Endothelial cell of umbilical vein (primary cell): ENCODE results near the gene EXD3. TPM values are rescaled to one million over a fixed set of nuclear protein-coding genes. Genes with fewer than 3 reads are reported as not detected.

Experiments
- BruUV-seq: library from RNA; stranded (reverse); fragments of 400-500 nt; replicated peaks from 2 replicates; lab custom pipeline; 2021; lab: Mats Ljungman, UMichigan
- CTCF ChIA-PET: fragments of 300-600, 350-600 bp; sonication (Branson Sonifier 250); formaldehyde crosslinking; loops from one replicate; lab custom pipeline; 2021; ENCODE audit warnings: antibody characterized with exemption, inconsistent platforms; lab: Charles Lee
- POLR2A ChIA-PET: fragments of 300-600, 350-600 bp; sonication (Branson Sonifier 250); formaldehyde crosslinking; loops from one replicate; lab custom pipeline; 2021; ENCODE audit warnings: antibody characterized with exemption, inconsistent platforms; lab: Charles Lee
- DNase-seq: peaks from one replicate; pipeline ENCODE4 v3.0.0-alpha.2; 2011; ENCODE audit warnings: low read depth, low spot score
- FAIRE-seq: peaks from 2 replicates; lab custom pipeline; 2011; peaks lifted over from hg19 to GRCh38; lab: Jason Lieb, UNC
- H2AFZ ChIP-seq: 2 replicates; pipeline ENCODE4 v1.6.0; 2012; ENCODE audit warnings: low read depth, low read length, control low read depth, inconsistent platforms
- H3K27ac ChIP-seq: 2 replicates; pipeline ENCODE4 v1.5.1; 2011; ENCODE audit warnings: low read depth, mild to moderate bottlenecking, control low read depth, low read length, moderate library complexity; ENCODE audit not compliant: insufficient read depth
- H3K27me3 ChIP-seq, 2 experiments: 2 replicates each; pipeline versions ENCODE4 v1.6.0 to v1.6.1; 2011; ENCODE audit warnings: low read length in 2 of 2, mixed read lengths in 1 of 2; ENCODE audit not compliant: control insufficient read depth in 2 of 2, insufficient read depth in 2 of 2
- H3K36me3 ChIP-seq, 2 experiments: 2 replicates in 1 of 2; 3 replicates in 1 of 2; pipeline ENCODE4 v1.5.1; 2011; ENCODE audit warnings: low read length in 2 of 2, mild to moderate bottlenecking in 1 of 2, moderate library complexity in 1 of 2; ENCODE audit not compliant: control insufficient read depth in 2 of 2, insufficient read depth in 2 of 2; ENCODE audit errors: extremely low read depth in 1 of 2
- H3K4me1 ChIP-seq: 3 replicates; pipeline ENCODE4 v1.5.1; 2011; ENCODE audit warnings: mild to moderate bottlenecking, low read length; ENCODE audit not compliant: control insufficient read depth, insufficient read depth; ENCODE audit errors: extremely low read depth
- H3K4me2 ChIP-seq: 2 replicates; pipeline ENCODE4 v1.6.1; 2011; ENCODE audit warnings: low read length, control low read depth, mixed read lengths; ENCODE audit not compliant: insufficient read depth
- H3K4me3 ChIP-seq, 3 experiments: fragments of 200-600 bp in 1 of 3; sonication (generic), shearing (Covaris generic) in 1 of 3; replicated peaks in 1 of 3; 2 replicates each; pipeline ENCODE4 v1.5.1; 2011 to 2016; ENCODE audit warnings: control low read depth in 3 of 3, low read length in 3 of 3, mild to moderate bottlenecking in 2 of 3, inconsistent platforms in 1 of 3, low read depth in 1 of 3, moderate library complexity in 1 of 3; ENCODE audit not compliant: insufficient read depth in 1 of 3
- H3K79me2 ChIP-seq: 2 replicates; pipeline ENCODE4 v1.6.0; 2012; ENCODE audit warnings: low read length, inconsistent platforms; ENCODE audit not compliant: control insufficient read depth, insufficient read depth
- H3K9ac ChIP-seq: replicated peaks from 2 replicates; pipeline ENCODE3; 2011; ENCODE audit warnings: low read length, control low read depth; ENCODE audit not compliant: insufficient read depth; ENCODE audit errors: extremely low read depth
- H3K9me1 ChIP-seq: replicated peaks from 3 replicates; pipeline ENCODE4 v1.6.0; 2011; ENCODE audit warnings: mild to moderate bottlenecking, low read length; ENCODE audit not compliant: control insufficient read depth, insufficient read depth; ENCODE audit errors: extremely low read depth
- H3K9me3 ChIP-seq: replicated peaks from 2 replicates; pipeline ENCODE4 v1.5.1; 2012; ENCODE audit warnings: low read length, inconsistent platforms; ENCODE audit not compliant: control insufficient read depth, insufficient read depth
- H4K20me1 ChIP-seq: replicated peaks from 2 replicates; pipeline ENCODE3; 2011; ENCODE audit warnings: mild to moderate bottlenecking, low read length; ENCODE audit not compliant: control insufficient read depth, insufficient read depth; ENCODE audit errors: extremely low read depth
- EZH2 ChIP-seq: IDR thresholded peaks from 2 replicates; pipeline ENCODE4 v1.6.1; 2012; ENCODE audit warnings: borderline replicate concordance, low read depth, mild to moderate bottlenecking, moderate library complexity, low read length, inconsistent platforms; ENCODE audit not compliant: severe bottlenecking
- FOS ChIP-seq: IDR thresholded peaks from 2 replicates; pipeline ENCODE4 v1.6.1; 2011; ENCODE audit warnings: mild to moderate bottlenecking, low read length, moderate library complexity, borderline replicate concordance; ENCODE audit not compliant: insufficient read depth
- JUN ChIP-seq: IDR thresholded peaks from 2 replicates; pipeline ENCODE4 v1.6.1; 2011; ENCODE audit warnings: borderline replicate concordance, low read depth; ENCODE audit not compliant: insufficient read length, insufficient read depth
- POLR2A ChIP-seq: IDR thresholded peaks from 2 replicates; pipeline ENCODE4 v1.6.1; 2012; ENCODE audit warnings: low read depth, mild to moderate bottlenecking, control low read depth, low read length
- POLR2AphosphoS5 ChIP-seq: IDR thresholded peaks from 2 replicates; pipeline ENCODE4 v1.6.1; 2012; ENCODE audit warnings: low read depth, mild to moderate bottlenecking, control low read depth, low read length, moderate library complexity; ENCODE audit not compliant: insufficient read depth
- dilution Hi-C: fragments of 300-500 bp; cut with MboI; formaldehyde crosslinking; loops from one replicate; pipeline ENCODE4 v1.15.0; 2019; ENCODE audit warnings: low sequenced_read_pairs; ENCODE audit not compliant: extremely low pct_ligation_motif_present
- intact Hi-C: fragments of 100-400 bp; cut with micrococcal nuclease; formaldehyde crosslinking; loops from one replicate; pipeline ENCODE4 v1.10.0; 2022
- polyA plus RNA-seq, 4 experiments: library from polyadenylated mRNA; depleted of rRNA in 3 of 4; stranded (reverse) in 3 of 4; unstranded in 1 of 4; fragments of >200 nt; gene quantifications; 2 replicates each; pipeline versions ENCODE4 v1.2.1 to v1.2.3, GENCODE V29; 2011 to 2012; ENCODE audit warnings: missing spikeins in 1 of 4
- total RNA-seq: library from RNA; stranded (reverse); gene quantifications from 2 replicates; pipeline ENCODE4 v1.2.3, GENCODE V29; 2021
- TF ChIP-seq, protein P1 (sequence below), 2 donors: IDR thresholded peaks; 1 replicate in 1 of 2; 2 replicates in 1 of 2; pipeline ENCODE4 v1.5.1; 2011; ENCODE audit warnings: low read length in 2 of 2, mild to moderate bottlenecking in 2 of 2, moderate library complexity in 2 of 2, control low read depth in 1 of 2, inconsistent platforms in 1 of 2, low read depth in 1 of 2; ENCODE audit not compliant: insufficient read depth in 1 of 2; ENCODE audit errors: extremely low read depth in 1 of 2

EXD3 gene
- total and polyA plus RNA-seq, 2 donors (not counting 3 experiments of a cell fraction or from before 2014, with no cell fraction given) = 17.7 to 30.3 TPM

DNA sequence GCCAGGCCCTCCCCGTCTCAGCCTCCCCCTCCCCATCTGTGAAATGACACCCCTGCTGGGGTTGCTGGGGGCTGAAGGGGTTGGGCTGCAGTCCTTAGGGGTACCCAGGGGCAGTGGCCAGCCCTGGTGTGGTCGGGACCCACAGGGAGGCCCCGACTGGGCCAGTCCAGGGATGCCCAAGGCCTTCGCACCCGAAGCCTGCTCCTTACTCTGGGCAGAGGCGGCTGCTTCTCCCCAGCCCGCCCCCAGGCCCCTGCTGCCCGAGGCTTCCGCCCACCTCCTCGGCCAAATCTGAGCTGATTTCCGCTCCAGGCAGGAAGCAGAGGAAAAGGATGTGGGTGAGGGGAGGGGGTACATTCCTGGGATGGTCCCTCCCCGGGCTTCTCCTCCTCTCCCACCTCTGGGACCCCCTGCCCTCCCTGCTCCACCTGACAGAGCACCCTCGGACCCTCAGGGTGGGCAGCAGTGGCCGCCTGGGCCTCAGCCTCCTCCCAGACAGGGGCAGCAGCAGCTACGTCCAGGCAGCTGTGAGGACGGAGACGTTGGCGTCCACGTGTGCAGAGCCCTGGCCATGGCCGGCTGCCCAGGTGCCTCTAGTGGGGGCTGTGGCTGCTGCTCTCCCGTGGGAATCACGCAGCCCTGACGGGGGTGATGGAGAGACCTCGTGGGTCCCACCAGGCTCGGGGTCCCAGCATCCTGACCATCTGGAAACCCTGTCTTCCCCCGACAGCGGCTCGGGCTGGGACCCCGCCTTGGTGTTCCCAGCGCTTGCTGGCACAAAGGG, 116.7 kb downstream of the EXD3 start:
- Histone ChIP-seq H3K27me3 (no peaks in the 10 kb centered on the region), H3K27ac (peak overlapping the region; percentile 97), H4K20me1 (no peaks in the 10 kb centered on the region), H3K9me3 (no peaks in the 10 kb centered on the region), H3K4me3 (no peak overlapping the region), H3K9me1 (no peaks in the 10 kb centered on the region), H3K9ac (peak overlapping the region; percentile 58), H2AFZ (peak overlapping the region; percentile 71), H3K36me3 (no peaks in the 10 kb centered on the region), H3K4me1 (peaks cover 36% of the 10 kb centered on the region), H3K4me2 (peak overlapping the region; percentile 31), H3K79me2 (peaks cover 5% of the 10 kb centered on the region)
- FAIRE-seq = peak; percentile 89
- dilution Hi-C loops (no loop called here), intact Hi-C loops (no loop called here)
- ChIA-PET CTCF (interaction anchor here (0.8 to 3.0 kb wide), 9 partner anchors 10 to 117 kb away, joined by 3 to 14 read pairs (median 5); partner anchors contain the start of gene EXD3), POLR2A (interaction anchor here (1.0 kb wide), 1 partner anchor 14 kb away, joined by 3 read pairs; no protein-coding TSS in a partner anchor)
- BruUV-seq = no TSS peak
- TF ChIP-seq POLR2A = peak; percentile 35
- TF ChIP-seq, protein P1, sequence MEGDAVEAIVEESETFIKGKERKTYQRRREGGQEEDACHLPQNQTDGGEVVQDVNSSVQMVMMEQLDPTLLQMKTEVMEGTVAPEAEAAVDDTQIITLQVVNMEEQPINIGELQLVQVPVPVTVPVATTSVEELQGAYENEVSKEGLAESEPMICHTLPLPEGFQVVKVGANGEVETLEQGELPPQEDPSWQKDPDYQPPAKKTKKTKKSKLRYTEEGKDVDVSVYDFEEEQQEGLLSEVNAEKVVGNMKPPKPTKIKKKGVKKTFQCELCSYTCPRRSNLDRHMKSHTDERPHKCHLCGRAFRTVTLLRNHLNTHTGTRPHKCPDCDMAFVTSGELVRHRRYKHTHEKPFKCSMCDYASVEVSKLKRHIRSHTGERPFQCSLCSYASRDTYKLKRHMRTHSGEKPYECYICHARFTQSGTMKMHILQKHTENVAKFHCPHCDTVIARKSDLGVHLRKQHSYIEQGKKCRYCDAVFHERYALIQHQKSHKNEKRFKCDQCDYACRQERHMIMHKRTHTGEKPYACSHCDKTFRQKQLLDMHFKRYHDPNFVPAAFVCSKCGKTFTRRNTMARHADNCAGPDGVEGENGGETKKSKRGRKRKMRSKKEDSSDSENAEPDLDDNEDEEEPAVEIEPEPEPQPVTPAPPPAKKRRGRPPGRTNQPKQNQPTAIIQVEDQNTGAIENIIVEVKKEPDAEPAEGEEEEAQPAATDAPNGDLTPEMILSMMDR (IDR thresholded peaks at IDR 0.05; ENCODE audit: extremely low read depth in 1 of 2, insufficient read depth in 1 of 2, low read depth in 1 of 2, low read length in 2 of 2) = no peak
- peak; percentile 46 for TF ChIP-seq POLR2AphosphoS5
- peak; percentile 69 for DNase-seq

DNA sequence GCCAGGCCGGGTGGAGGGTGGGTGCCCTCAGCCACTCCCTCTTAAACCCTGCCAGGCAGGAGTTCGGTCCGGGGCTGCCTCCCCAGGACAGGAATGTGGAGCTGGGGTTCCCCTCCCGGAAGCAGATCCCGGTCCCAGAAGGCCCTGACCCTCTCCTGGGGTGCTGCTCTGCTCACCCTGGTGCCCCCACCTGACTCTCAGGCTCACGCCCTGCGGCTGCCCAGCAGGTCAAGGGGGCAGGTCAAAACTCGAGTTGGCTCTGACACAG, 117.2 kb downstream of the EXD3 start:
- CTCF ChIA-PET = interaction anchor here (1.0 to 3.0 kb wide), 8 partner anchors 9 to 117 kb away, joined by 3 to 14 read pairs (median 6); partner anchors contain the start of gene EXD3
- H4K20me1 ChIP-seq = no peaks in the 10 kb centered on the region
- H3K27ac ChIP-seq = peak overlapping the region; percentile 97
- intact Hi-C loops = loop anchor here (1.0 to 2.0 kb wide), 4 partner anchors 9 to 33 kb away; no protein-coding TSS in a partner anchor
- no peak overlapping the region for H2AFZ ChIP-seq
- no peaks in the 10 kb centered on the region for H3K27me3 ChIP-seq
- no peak overlapping the region for H3K4me3 ChIP-seq
- no peak for FAIRE-seq
- no peaks in the 10 kb centered on the region for H3K9me1 ChIP-seq
- H3K4me1 ChIP-seq = peaks cover 36% of the 10 kb centered on the region
- TF ChIP-seq EZH2 = no peak
- TF ChIP-seq FOS = no peak
- TF ChIP-seq JUN = no peak
- no peak for TF ChIP-seq POLR2AphosphoS5
- peak; percentile 14 for TF ChIP-seq POLR2A
- no peaks in the 10 kb centered on the region for H3K36me3 ChIP-seq
- BruUV-seq = TSS peak; percentile 32
- H3K9ac ChIP-seq = peak overlapping the region; percentile 58
- H3K4me2 ChIP-seq = peak overlapping the region; percentile 31
- H3K79me2 ChIP-seq = peaks cover 8% of the 10 kb centered on the region
- POLR2A ChIA-PET = interaction anchor here (1.0 kb wide), 1 partner anchor 15 kb away, joined by 3 read pairs; no protein-coding TSS in a partner anchor
- DNase-seq = no peak
- dilution Hi-C loops = no loop called here
- H3K9me3 ChIP-seq = no peaks in the 10 kb centered on the region
